Endothelial cell (in vitro differentiated cells): ENCODE measurements around the gene MUC6. TPM values are rescaled to one million over a fixed set of nuclear protein-coding genes. Genes with fewer than 3 reads are reported as not detected.

Source experiments
- DNase-seq: peaks from one replicate; pipeline ENCODE4 v3.0.0; 2021; ENCODE audit warnings: low spot score
- H3K27ac Mint-ChIP-seq: one replicate; pipeline ENCODE4 v1.8.0; 2021; ENCODE audit warnings: mixed read lengths, inconsistent platforms; ENCODE audit not compliant: unreplicated experiment
- H3K27me3 Mint-ChIP-seq: one replicate; pipeline ENCODE4 v1.8.0; 2021; ENCODE audit warnings: mild to moderate bottlenecking, moderate library complexity, mixed read lengths, inconsistent platforms; ENCODE audit not compliant: unreplicated experiment
- H3K36me3 Mint-ChIP-seq: one replicate; pipeline ENCODE4 v1.8.0; 2021; ENCODE audit warnings: mild to moderate bottlenecking, low read depth, mixed read lengths, inconsistent platforms; ENCODE audit not compliant: unreplicated experiment
- H3K4me1 Mint-ChIP-seq: one replicate; pipeline ENCODE4 v1.8.0; 2021; ENCODE audit warnings: mild to moderate bottlenecking, mixed read lengths, inconsistent platforms; ENCODE audit not compliant: unreplicated experiment
- H3K4me3 Mint-ChIP-seq: one replicate; pipeline ENCODE4 v1.8.0; 2021; ENCODE audit warnings: mild to moderate bottlenecking, mixed read lengths, inconsistent platforms; ENCODE audit not compliant: unreplicated experiment
- H3K9me3 Mint-ChIP-seq: one replicate; pipeline ENCODE4 v1.8.0; 2021; ENCODE audit warnings: mixed read lengths, inconsistent platforms; ENCODE audit not compliant: unreplicated experiment
- CTCF ChIP-seq: fragments of 200-600 bp; sonication (generic); IDR thresholded peaks from one replicate; pipeline ENCODE4 v1.5.0; 2021; ENCODE audit warnings: antibody characterized with exemption; ENCODE audit not compliant: unreplicated experiment
- total RNA-seq: library from RNA; stranded (reverse); fragmentation: NEBNext Ultra II Directional; extraction: Animal tissue kit (Norgen Biotek cat#: 25700); gene quantifications from one replicate; pipeline ENCODE4 v1.2.1, GENCODE V29; 2021; ENCODE audit not compliant: unreplicated experiment

MUC6 gene
- total RNA-seq, 1 donor from 2014 or later, result not detected

GRCh38 chr11:1040428-1041148 lies 4.1 kb upstream of the MUC6 start:
- Mint-ChIP-seq H3K4me3 (no peak overlapping the region), H3K4me1 (peaks cover 6% of the 10 kb centered on the region), H3K9me3 (no peaks in the 10 kb centered on the region), H3K36me3 (peaks cover 9% of the 10 kb centered on the region), H3K27me3 (peaks cover 22% of the 10 kb centered on the region), H3K27ac (no peak overlapping the region)
- no peak for DNase-seq
- no peak for TF ChIP-seq CTCF

GRCh38 chr11:1039481-1040427 lies 3.2 kb upstream of the MUC6 start:
- no peak for DNase-seq
- peaks cover 4% of the 10 kb centered on the region for H3K36me3 Mint-ChIP-seq
- H3K4me3 Mint-ChIP-seq, result no peak overlapping the region
- H3K27me3 Mint-ChIP-seq, result peaks cover 24% of the 10 kb centered on the region
- TF ChIP-seq CTCF, result no peak
- H3K27ac Mint-ChIP-seq, result no peak overlapping the region
- H3K4me1 Mint-ChIP-seq, result peaks cover 6% of the 10 kb centered on the region
- H3K9me3 Mint-ChIP-seq, result no peaks in the 10 kb centered on the region

DNA sequence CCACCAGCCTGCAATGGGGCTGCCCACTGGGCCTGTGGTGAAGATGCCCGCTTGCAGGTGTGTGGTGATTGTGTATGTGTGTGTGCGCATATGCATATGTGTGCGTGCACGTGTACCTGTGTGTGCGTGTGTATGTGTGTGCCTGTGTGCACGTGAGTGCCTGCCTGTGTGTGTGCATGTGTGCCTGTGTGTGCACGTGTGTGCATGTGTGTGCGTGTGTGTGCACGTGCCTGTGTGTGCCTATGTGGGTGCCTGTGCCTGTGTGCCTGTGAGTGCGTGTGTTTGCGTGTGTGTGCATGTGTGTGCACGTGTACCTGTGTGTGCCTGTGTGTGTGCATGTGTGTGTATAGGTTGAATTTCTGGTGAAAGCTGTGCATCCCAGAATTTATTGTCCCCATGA lies 2.4 kb upstream of the MUC6 start:
- Mint-ChIP-seq H3K4me3 (peak overlapping the region; percentile 48), H3K27ac (no peak overlapping the region), H3K9me3 (no peaks in the 10 kb centered on the region), H3K36me3 (peaks cover 2% of the 10 kb centered on the region), H3K4me1 (peaks cover 4% of the 10 kb centered on the region), H3K27me3 (peaks cover 22% of the 10 kb centered on the region)
- DNase-seq, result no peak
- TF ChIP-seq CTCF, result no peak

GRCh38 chr11:1038361-1038760 lies 1.8 kb upstream of the MUC6 start:
- Mint-ChIP-seq H3K27ac (no peak overlapping the region), H3K36me3 (no peaks in the 10 kb centered on the region), H3K4me1 (peaks cover 3% of the 10 kb centered on the region), H3K27me3 (peaks cover 25% of the 10 kb centered on the region), H3K4me3 (no peak overlapping the region), H3K9me3 (no peaks in the 10 kb centered on the region)
- DNase-seq, result no peak
- TF ChIP-seq CTCF, result no peak
